Activated effector memory CD4-positive, alpha-beta T cell treated with anti-CD3 and anti-CD28 coated beads, Interleukin-2, amount 50 U/mL, for 16 hours (primary cell): ENCODE measurements around the gene NKAIN4.
"Not testable (repeated sequence)": the region's sequence is repeated elsewhere in the genome, so short reads cannot be mapped to it uniquely, and the experiment has no call there.

ENCODE experiments used
- DNase-seq: peaks from one replicate; pipeline ENCODE4 v3.0.0-alpha.2; 2020

The NKAIN4 gene

GRCh38 chr20:63254606-63255384 is 532 bp upstream of the NKAIN4 start:
- no peak for DNase-seq

- no peak for DNase-seq
Observed at GRCh38 chr20:63253438-63254231, 628 bp downstream of the NKAIN4 start.

- DNase-seq: no peak
Observed at GRCh38 chr20:63253065-63253437, 1.2 kb downstream of the NKAIN4 start.

- no peak for DNase-seq
Observed at GRCh38 chr20:63252284-63252711, 2.0 kb downstream of the NKAIN4 start.

GRCh38 chr20:63251350-63251749 is 2.9 kb downstream of the NKAIN4 start:
- not testable (repeated sequence) for DNase-seq

GRCh38 chr20:63249891-63250290 is 4.4 kb downstream of the NKAIN4 start:
- no peak for DNase-seq

- DNase-seq: no peak
Observed at GRCh38 chr20:63248835-63249591, 5.2 kb downstream of the NKAIN4 start.

- no peak for DNase-seq
Observed at GRCh38 chr20:63247671-63248228, 6.5 kb downstream of the NKAIN4 start.

GRCh38 chr20:63246490-63247288 is 7.6 kb downstream of the NKAIN4 start:
- DNase-seq: no peak

- DNase-seq: no peak
Observed at GRCh38 chr20:63244468-63244867, 9.8 kb downstream of the NKAIN4 start.

- no peak for DNase-seq
Observed at GRCh38 chr20:63243604-63244247, 10.5 kb downstream of the NKAIN4 start.

GRCh38 chr20:63242736-63243135 is 11.5 kb downstream of the NKAIN4 start:
- DNase-seq: no peak

GRCh38 chr20:63241272-63241671 is 13.0 kb downstream of the NKAIN4 start:
- no peak for DNase-seq

- DNase-seq: no peak
Observed at GRCh38 chr20:63240004-63240403, 14.3 kb downstream of the NKAIN4 start.

GRCh38 chr20:63239431-63239830 is 14.8 kb downstream of the NKAIN4 start:
- no peak for DNase-seq

- no peak for DNase-seq
Observed at GRCh38 chr20:63238514-63239125, 15.6 kb downstream of the NKAIN4 start.

- no peak for DNase-seq
Observed at GRCh38 chr20:63238031-63238430, 16.2 kb downstream of the NKAIN4 start.

- DNase-seq: no peak
Observed at GRCh38 chr20:63236116-63236837, 18.0 kb downstream of the NKAIN4 start.

- DNase-seq: no peak
Observed at GRCh38 chr20:63235399-63235983, 18.8 kb downstream of the NKAIN4 start, which contains the start of gene BIRC7. TSS of gene BIRC7 (plus strand) at chr20:63235905. CDS start at chr20:63236097, 192 bp downstream.
